Adrenal gland (tissue), 12 donors: ENCODE measurements around the gene PLA2G4E. TPM values are rescaled to one million over a fixed set of nuclear protein-coding genes. Genes with fewer than 3 reads are reported as not detected.

Experiments used
- DNase-seq, 7 donors: peaks; one replicate each; pipeline ENCODE4 v3.0.0-alpha.2; 2019 to 2020
- H3K27ac ChIP-seq, 5 donors: fragments of 200-600 bp; sonication (generic) in 4 of 5; 1 replicate in 3 of 5; 2 replicates in 2 of 5; pipeline versions ENCODE4 v1.5.1 to v1.8.0; 2016 to 2020; ENCODE audit warnings: mild to moderate bottlenecking in 1 of 5
- H3K27me3 ChIP-seq: fragments of 200-600 bp; 2 replicates; pipeline ENCODE4 v1.8.0; 2021
- H3K36me3 ChIP-seq, 2 donors: fragments of 200-600 bp; replicated peaks in 1 of 2; 1 replicate in 1 of 2; 2 replicates in 1 of 2; pipeline versions ENCODE4 v1.5.1 to v1.8.0; 2018 to 2022
- H3K4me1 ChIP-seq, 2 donors: fragments of 200-600 bp; replicated peaks in 1 of 2; 1 replicate in 1 of 2; 2 replicates in 1 of 2; pipeline versions ENCODE4 v1.5.1 to v1.8.0; 2018 to 2021
- H3K4me3 ChIP-seq, 4 donors: fragments of 200-600 bp; sonication (generic) in 3 of 4; one replicate each; pipeline ENCODE4 v1.5.1; 2016 to 2018
- H3K9me3 ChIP-seq, 3 donors: fragments of 200-600 bp; sonication (generic) in 1 of 3; replicated peaks in 1 of 3; 1 replicate in 2 of 3; 2 replicates in 1 of 3; pipeline versions ENCODE4 v1.5.1 to v1.8.0; 2016 to 2021
- POLR2A ChIP-seq, 2 donors: fragments of 450-650 bp; IDR thresholded peaks; one replicate each; pipeline ENCODE4 v1.6.1; 2017; ENCODE audit warnings: antibody characterized with exemption in 2 of 2, mild to moderate bottlenecking in 2 of 2, moderate library complexity in 1 of 2
- WGBS, 4 donors: extraction: QIAGEN DNeasy Blood & Tissue Kit in 2 of 4; methylation state at CpG; one replicate each; pipeline versions ENCODE4 v1.1.5 to v1.1.7; 2013 to 2017; 5-methylcytosine and 5-hydroxymethylcytosine counted together
- intact Hi-C, 2 donors: fragments of 100-400 bp; cut with DNase I; formaldehyde crosslinking; loops; one replicate each; pipeline versions ENCODE4 v1.14.1 to v1.15.0; 2022 to 2023
- polyA plus RNA-seq, 3 donors: library from polyadenylated mRNA; stranded (reverse); fragments of 200-250 nt in 2 of 3; fragments of 350-450 nt in 1 of 3; fragmentation: Illumina TruSeq in 1 of 3; extraction: RNeasy Lipid Tissue Mini Kit (QIAGEN cat#74804) in 1 of 3; gene quantifications; one replicate each; pipeline ENCODE4 v1.2.3, GENCODE V29; 2013 to 2014
- total RNA-seq, 9 donors: library from RNA; depleted of rRNA in 4 of 9; stranded (reverse); fragments of >200 nt in 4 of 9; fragments of 120-200 nt in 1 of 9; fragmentation: NEBNext Ultra II Directional in 1 of 9; extraction: Animal tissue kit (Norgen Biotek cat#: 25700) in 1 of 9; gene quantifications; one replicate each; pipeline versions ENCODE4 v1.1.0 to v1.2.4, GENCODE V29; 2013 to 2023
- TF ChIP-seq, protein P1 (sequence below), 6 experiments: fragments of 450-650 bp in 4 of 6; fragments of 200-600 bp in 2 of 6; sonication (generic) in 1 of 6; IDR thresholded peaks; 1 replicate in 5 of 6; 2 replicates in 1 of 6; pipeline versions ENCODE4 v1.5.1 to v1.8.0; 2016 to 2021; ENCODE audit warnings: antibody characterized with exemption in 6 of 6, mild to moderate bottlenecking in 2 of 6, moderate library complexity in 1 of 6
- donor health status: healthy with polysubstance abuse.
- donor health status: Bipolar disorder and iron deficiency.
- donor health status: DM: yes; HTN: yes; CAD: no.
- donor health status: DM: no; HTN: no; CAD: no.
- donor health status: DM: no; HTN: no; CAD: no.
- donor health status: DM: yes; HTN: yes; CAD: no.

The PLA2G4E gene
- total and polyA plus RNA-seq, 12 donors = 0.03 to 1.1 (median 0.23) TPM; not detected in 8

DNA sequence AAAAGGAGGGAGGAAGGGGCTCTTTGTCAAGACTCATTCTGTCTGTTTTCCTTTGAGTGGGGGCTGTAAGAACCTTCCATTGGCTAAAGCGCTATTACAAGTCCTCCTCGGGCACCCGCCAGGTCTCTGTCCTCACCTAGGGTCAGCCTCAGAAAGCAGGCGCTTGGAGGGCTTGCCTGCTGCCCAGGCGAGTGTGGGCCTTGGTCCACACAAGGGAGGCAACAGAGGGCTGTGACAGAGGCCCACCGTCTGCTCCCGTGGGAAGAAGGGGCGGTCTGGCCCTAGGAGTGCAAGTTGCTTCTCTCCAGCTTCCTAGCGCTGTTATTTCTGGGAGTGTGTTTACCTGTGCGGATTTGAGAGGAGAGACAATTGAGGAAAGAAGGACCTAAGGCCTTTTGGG, 24.5 kb downstream of the PLA2G4E start:
- Histone ChIP-seq H3K27ac (no peak overlapping the region), H3K4me1 (no peaks in the 10 kb centered on the region), H3K4me3 (no peak overlapping the region), H3K36me3 (no peaks in the 10 kb centered on the region), H3K27me3 (no peaks in the 10 kb centered on the region), H3K9me3 (no peaks in the 10 kb centered on the region)
- intact Hi-C loops = no loop called here
- DNase-seq = no peak
- 84 to 93% (median 92%) methylated on average over 8 to 10 of the region's 10 CpGs for WGBS, 4 donors
- TF ChIP-seq, protein P1, sequence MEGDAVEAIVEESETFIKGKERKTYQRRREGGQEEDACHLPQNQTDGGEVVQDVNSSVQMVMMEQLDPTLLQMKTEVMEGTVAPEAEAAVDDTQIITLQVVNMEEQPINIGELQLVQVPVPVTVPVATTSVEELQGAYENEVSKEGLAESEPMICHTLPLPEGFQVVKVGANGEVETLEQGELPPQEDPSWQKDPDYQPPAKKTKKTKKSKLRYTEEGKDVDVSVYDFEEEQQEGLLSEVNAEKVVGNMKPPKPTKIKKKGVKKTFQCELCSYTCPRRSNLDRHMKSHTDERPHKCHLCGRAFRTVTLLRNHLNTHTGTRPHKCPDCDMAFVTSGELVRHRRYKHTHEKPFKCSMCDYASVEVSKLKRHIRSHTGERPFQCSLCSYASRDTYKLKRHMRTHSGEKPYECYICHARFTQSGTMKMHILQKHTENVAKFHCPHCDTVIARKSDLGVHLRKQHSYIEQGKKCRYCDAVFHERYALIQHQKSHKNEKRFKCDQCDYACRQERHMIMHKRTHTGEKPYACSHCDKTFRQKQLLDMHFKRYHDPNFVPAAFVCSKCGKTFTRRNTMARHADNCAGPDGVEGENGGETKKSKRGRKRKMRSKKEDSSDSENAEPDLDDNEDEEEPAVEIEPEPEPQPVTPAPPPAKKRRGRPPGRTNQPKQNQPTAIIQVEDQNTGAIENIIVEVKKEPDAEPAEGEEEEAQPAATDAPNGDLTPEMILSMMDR (IDR thresholded peaks at IDR 0.05) = no peak
- no peak for TF ChIP-seq POLR2A (IDR thresholded peaks at IDR 0.05)

DNA sequence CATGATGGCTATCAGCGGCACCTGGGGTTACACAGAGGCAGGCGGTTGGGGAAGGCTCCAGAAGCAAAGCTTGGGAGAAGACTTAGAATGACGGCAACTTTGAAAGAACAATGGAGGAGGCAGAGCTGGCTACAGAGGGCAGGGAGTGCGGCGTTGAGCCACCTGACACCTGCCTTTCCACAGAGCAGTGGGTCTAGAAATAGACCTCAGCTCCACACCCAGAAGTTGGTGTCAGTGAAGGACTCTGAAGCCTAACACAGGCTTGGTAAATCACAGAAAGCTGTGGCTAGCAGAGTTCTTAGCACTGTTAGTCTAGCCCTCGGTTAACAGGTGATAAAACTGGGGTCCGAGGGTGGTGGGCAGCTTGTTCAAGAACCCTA, 25.4 kb downstream of the PLA2G4E start:
- no peak overlapping the region for H3K4me3 ChIP-seq
- intact Hi-C loops = no loop called here
- no peaks in the 10 kb centered on the region for H3K36me3 ChIP-seq
- 91 to 96% (median 94%) methylated on average over 7 of the region's 7 CpGs for WGBS, 4 donors
- H3K27me3 ChIP-seq = no peaks in the 10 kb centered on the region
- H3K27ac ChIP-seq = no peak overlapping the region
- TF ChIP-seq POLR2A (IDR thresholded peaks at IDR 0.05) = no peak
- TF ChIP-seq, protein P1 (IDR thresholded peaks at IDR 0.05) = no peak
- H3K9me3 ChIP-seq = no peaks in the 10 kb centered on the region
- no peaks in the 10 kb centered on the region for H3K4me1 ChIP-seq
- no peak for DNase-seq

DNA sequence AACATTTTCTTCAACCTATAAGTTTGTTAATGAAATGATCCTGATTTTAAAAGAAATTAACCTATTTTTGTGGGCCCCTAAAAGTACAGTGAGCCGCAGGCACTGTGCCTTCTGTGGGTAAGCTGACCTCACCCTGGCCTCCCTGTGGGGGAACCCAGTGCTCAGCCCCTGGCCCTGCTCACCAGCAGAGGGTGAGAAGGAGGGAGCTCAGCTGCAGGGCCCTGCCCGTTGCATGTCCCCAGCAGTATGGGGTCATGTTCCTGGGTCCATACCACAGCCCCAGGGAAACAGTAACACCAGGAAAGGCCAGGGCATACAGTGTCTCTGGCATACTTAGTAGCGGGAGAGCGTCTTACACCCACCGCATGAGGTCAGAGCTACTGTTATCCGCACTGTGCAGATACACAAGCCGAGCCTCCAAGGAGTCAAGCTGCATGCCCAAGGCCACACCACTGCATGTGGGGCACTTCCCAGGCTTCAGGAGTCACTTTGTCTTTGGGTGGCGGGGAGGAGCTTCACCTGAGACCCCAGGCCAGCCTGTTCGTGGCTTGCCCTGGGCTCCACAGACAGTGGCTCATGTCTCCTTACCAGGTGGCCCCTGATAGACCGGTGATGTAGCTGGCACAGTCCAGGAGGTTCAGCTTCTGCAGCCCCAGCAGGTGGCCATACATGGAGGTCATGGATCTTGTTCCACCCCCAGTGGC, 25.9 kb downstream of the PLA2G4E start:
- Histone ChIP-seq H3K4me1 (no peaks in the 10 kb centered on the region), H3K9me3 (no peaks in the 10 kb centered on the region), H3K4me3 (no peak overlapping the region), H3K27ac (no peak overlapping the region), H3K27me3 (no peaks in the 10 kb centered on the region), H3K36me3 (no peaks in the 10 kb centered on the region)
- no peak for TF ChIP-seq POLR2A (IDR thresholded peaks at IDR 0.05)
- TF ChIP-seq, protein P1 (IDR thresholded peaks at IDR 0.05) = no peak
- intact Hi-C loops = no loop called here
- WGBS, 4 donors = 84 to 87% (median 85%) methylated on average over 7 to 10 of the region's 10 CpGs
- DNase-seq = no peak

DNA sequence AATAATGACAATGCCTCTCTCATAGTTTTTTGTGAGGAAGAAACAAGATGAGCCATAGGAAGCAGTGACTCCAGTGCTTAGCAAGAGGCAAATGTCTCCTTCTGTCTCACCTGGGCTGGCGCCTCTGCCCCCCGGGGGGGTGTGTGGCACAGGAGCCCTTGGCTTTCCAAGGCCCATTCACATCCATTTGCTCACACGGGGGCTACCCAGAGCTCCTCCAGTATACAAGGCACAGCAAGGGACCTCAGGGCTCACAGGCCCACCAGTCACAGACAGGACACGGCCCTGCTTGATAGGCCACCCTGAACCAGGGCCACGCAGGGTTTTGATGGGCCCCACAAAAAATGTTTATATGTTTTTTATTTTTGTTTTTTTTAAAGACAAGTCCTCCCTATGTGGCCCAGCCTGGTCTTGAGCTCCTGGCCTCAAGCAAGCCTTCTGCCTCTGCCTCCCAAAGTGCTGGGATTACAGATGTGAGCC, 26.6 kb downstream of the PLA2G4E start:
- Histone ChIP-seq H3K27me3 (no peaks in the 10 kb centered on the region), H3K27ac (no peak overlapping the region), H3K36me3 (no peaks in the 10 kb centered on the region), H3K9me3 (no peaks in the 10 kb centered on the region), H3K4me1 (no peaks in the 10 kb centered on the region), H3K4me3 (no peak overlapping the region)
- intact Hi-C loops = no loop called here
- no peak for DNase-seq
- 69 to 90% (median 77%) methylated on average over 5 of the region's 5 CpGs for WGBS, 4 donors
- TF ChIP-seq, protein P1 (IDR thresholded peaks at IDR 0.05) = no peak
